ENCODE results near the gene VAPA.

The VAPA gene

DNA sequence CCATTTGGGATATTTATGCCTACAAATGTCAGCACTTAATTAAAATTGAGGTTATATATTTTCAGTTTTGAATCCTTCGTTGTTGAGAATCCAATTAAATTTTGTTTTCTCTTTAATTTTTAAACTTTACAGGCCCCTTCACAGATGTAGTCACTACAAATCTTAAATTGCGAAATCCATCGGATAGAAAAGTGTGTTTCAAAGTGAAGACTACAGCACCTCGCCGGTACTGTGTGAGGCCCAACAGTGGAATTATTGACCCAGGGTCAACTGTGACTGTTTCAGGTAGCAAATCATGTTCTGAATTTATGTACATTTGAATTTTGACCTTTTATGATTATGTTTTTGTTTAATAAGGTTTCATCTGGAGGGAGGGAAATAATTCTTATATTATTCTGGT is 17.9 kb downstream of the VAPA start:
- TF ChIP-seq, protein P1, sequence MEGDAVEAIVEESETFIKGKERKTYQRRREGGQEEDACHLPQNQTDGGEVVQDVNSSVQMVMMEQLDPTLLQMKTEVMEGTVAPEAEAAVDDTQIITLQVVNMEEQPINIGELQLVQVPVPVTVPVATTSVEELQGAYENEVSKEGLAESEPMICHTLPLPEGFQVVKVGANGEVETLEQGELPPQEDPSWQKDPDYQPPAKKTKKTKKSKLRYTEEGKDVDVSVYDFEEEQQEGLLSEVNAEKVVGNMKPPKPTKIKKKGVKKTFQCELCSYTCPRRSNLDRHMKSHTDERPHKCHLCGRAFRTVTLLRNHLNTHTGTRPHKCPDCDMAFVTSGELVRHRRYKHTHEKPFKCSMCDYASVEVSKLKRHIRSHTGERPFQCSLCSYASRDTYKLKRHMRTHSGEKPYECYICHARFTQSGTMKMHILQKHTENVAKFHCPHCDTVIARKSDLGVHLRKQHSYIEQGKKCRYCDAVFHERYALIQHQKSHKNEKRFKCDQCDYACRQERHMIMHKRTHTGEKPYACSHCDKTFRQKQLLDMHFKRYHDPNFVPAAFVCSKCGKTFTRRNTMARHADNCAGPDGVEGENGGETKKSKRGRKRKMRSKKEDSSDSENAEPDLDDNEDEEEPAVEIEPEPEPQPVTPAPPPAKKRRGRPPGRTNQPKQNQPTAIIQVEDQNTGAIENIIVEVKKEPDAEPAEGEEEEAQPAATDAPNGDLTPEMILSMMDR (IDR thresholded peaks at IDR 0.05; ENCODE audit: low read depth, low read length, missing control alignments) = no peak
- no peak for DNase-seq (ENCODE audit: low read depth)
- no peak overlapping the region for H3K4me3 ChIP-seq (ENCODE audit: low read depth, low read length)

DNA sequence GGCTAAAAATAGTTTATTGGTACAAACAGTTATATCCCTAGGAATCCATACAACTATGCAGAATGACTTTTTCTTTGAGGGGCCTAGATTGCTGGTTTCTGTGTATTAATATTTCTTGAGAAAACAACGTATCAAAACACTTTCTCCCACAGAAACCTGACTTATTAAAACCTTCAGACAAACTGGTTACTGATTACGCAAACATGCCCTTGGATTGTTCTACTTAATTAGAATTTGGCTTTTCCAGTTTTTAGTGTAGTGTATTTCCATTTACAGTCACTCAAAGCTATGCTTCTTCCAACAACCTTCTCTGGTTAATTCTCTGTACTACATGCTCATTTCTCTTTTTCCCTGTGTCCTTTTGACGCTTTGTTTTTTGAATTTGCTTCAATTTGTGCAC is 20.0 kb downstream of the VAPA start:
- TF ChIP-seq, protein P1 (IDR thresholded peaks at IDR 0.05; ENCODE audit: low read depth, low read length, missing control alignments) = no peak
- H3K4me3 ChIP-seq (ENCODE audit: low read depth, low read length) = no peak overlapping the region
- no peak for DNase-seq (ENCODE audit: low read depth)

DNA sequence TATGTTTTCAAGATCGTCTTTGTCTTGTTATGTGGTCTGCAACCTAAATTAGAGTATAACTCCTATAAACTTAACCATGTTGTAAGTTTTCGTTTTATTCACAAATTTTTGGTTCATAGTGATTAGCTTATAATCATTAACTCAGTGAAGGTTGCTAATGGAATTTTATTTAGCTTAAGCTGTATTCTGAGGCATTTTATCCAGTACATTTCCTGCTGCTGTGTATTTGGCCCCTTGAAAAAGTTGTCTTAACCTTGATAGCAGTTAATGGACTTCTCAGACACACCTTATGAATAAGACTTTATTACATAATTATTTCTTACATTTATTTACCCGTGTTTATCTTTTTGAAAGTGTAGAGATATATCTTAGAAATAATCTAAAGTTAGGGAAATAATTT is 20.5 kb downstream of the VAPA start:
- TF ChIP-seq, protein P1 (IDR thresholded peaks at IDR 0.05; ENCODE audit: low read depth, low read length, missing control alignments) = no peak
- no peak for DNase-seq (ENCODE audit: low read depth)
- no peak overlapping the region for H3K4me3 ChIP-seq (ENCODE audit: low read depth, low read length)

DNA sequence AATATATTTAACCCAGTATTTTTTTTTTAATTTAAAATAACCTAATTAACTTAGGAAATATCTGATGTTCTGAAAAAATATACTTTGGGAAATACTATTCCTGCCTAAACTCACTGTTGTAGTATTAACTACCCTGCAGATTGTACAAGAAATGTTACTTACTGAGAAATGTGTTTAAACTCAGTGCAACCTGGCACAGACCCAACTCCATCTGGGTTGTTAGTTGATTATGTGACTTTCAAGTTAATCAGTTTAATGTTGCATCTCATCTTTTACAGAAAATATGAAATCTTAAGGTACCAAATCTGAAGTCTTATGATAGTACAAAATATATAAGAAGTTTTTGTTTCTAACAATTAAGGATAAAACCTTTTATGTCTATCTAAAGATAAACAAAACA is 27.3 kb downstream of the VAPA start:
- TF ChIP-seq, protein P1 (IDR thresholded peaks at IDR 0.05; ENCODE audit: low read depth, low read length, missing control alignments) = no peak

DNA sequence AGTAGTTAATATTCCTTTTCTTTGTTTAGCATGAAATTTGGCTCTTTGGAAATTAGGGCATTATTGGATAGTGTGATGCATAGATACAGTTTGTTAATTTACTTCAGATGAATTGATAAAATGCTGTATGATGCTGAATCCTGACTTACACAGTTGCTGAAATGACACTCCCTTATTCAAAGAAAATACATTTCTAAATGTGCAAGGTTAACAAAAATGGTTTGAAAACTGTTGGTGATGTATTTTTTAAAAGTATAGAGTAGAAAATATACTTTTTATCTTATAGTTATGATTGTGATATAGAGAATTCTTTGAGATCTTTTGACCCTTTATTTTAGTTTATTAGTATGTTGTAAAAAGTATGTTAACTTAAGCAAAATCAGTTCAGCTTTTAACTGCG is 27.8 kb downstream of the VAPA start:
- TF ChIP-seq, protein P1 (IDR thresholded peaks at IDR 0.05; ENCODE audit: low read depth, low read length, missing control alignments) = no peak
- H3K4me3 ChIP-seq (ENCODE audit: low read depth, low read length) = no peak overlapping the region
- no peak for DNase-seq (ENCODE audit: low read depth)

More for the DNA sequence above, 27.3 kb downstream of the VAPA start:
- H3K4me3 ChIP-seq (ENCODE audit: low read depth, low read length) = no peak overlapping the region
- DNase-seq (ENCODE audit: low read depth) = no peak

DNA sequence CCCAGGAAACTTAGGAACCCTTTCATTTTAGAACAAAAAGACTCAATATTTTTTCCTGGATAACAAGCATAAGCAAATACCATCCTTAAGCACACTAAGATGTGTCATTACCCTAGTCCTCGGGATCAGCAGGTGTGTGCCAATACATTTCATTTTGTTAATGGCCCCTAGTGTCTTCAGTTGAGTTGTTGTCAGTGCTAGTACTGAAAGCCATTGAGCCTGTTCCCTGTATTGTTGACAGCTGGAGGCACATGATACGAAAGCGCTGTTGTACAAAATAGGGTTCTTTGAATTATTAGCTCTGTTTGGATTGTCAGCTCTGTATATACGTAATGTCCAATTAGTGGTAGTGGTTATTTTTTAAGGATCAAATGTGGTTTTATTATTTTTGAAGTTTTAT is 29.5 kb downstream of the VAPA start:
- TF ChIP-seq, protein P1 (IDR thresholded peaks at IDR 0.05; ENCODE audit: low read depth, low read length, missing control alignments) = no peak
- no peak overlapping the region for H3K4me3 ChIP-seq (ENCODE audit: low read depth, low read length)
- DNase-seq (ENCODE audit: low read depth) = no peak

DNA sequence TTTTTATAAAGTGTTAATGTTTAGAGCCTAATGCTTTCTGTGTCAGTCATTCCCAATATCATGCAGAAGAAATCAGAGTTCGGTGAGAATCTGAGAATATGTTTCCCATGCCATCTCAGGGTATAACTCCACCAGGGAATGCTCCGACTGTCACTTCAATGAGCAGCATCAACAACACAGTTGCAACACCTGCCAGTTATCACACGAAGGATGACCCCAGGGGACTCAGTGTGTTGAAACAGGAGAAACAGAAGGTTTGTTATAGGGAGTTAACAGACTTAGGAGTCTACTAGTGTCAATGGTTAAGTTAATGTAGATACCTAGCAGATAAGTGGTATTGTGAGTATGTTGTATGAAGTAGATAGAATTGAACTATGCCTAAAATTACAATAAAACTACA is 31.0 kb downstream of the VAPA start:
- TF ChIP-seq, protein P1 (IDR thresholded peaks at IDR 0.05; ENCODE audit: low read depth, low read length, missing control alignments) = no peak
- DNase-seq (ENCODE audit: low read depth) = no peak
- H3K4me3 ChIP-seq (ENCODE audit: low read depth, low read length) = no peak overlapping the region

All from GM12864 (cell line).